ENCODE results near the gene DCLK2. TPM values are rescaled to one million over a fixed set of nuclear protein-coding genes. Genes with fewer than 3 reads are reported as not detected.

The DCLK2 gene
- total and polyA plus RNA-seq, 2 of the 8 experiments (the other 6 are each of a cell fraction or from before 2014, with no cell fraction given): 0.32 to 0.37 TPM

- H3K14ac ChIP-seq (ENCODE audit: insufficient read length): no peak overlapping the region
- H3K9me3 ChIP-seq (ENCODE audit: insufficient read depth in 2 of 2, low read depth in 1 of 2, low read length in 1 of 2): no peaks in the 10 kb centered on the region
- no peak overlapping the region for H3K18ac ChIP-seq (ENCODE audit: extremely low read depth, low read length)
- no peaks in the 10 kb centered on the region for H3K23me2 ChIP-seq (ENCODE audit: low read depth, low read length)
- H3K9ac ChIP-seq (replicated peaks in 1 of 4; ENCODE audit: extremely low read depth in 1 of 4, low read depth in 3 of 4, low read length in 3 of 4): no peak overlapping the region
- DNase-seq (ENCODE audit: low read depth in 1 of 2, low spot score in 2 of 2) (no peak), FAIRE-seq (no peak)
- no peak overlapping the region for H2BK15ac ChIP-seq (ENCODE audit: low read length)
- no peaks in the 10 kb centered on the region for H4K20me1 ChIP-seq (replicated peaks in 1 of 2; ENCODE audit: control insufficient read depth in 1 of 2, insufficient read depth in 2 of 2, low read length in 2 of 2)
- no peak for TF ChIP-seq EGR1 (IDR thresholded peaks at IDR 0.05; ENCODE audit: borderline replicate concordance, low read depth, low read length)
- TF ChIP-seq KDM1A (IDR thresholded peaks at IDR 0.05; ENCODE audit: borderline replicate concordance, low read length): no peak
- TF ChIP-seq BACH1 (IDR thresholded peaks at IDR 0.05; ENCODE audit: low read length): no peak
- no peak for TF ChIP-seq RNF2 (IDR thresholded peaks at IDR 0.05; ENCODE audit: borderline replicate concordance, low read depth, low read length, missing control alignments, poor library complexity, severe bottlenecking)
- no peak for TF ChIP-seq E2F6 (IDR thresholded peaks at IDR 0.05)
- no peak for TF ChIP-seq TBP (IDR thresholded peaks at IDR 0.05; ENCODE audit: low read depth, low read length)
- no peak for TF ChIP-seq RAD21 (IDR thresholded peaks at IDR 0.05 in 1 of 2, conservative IDR thresholded peaks at IDR 0.05 in 1 of 2; ENCODE audit: low read depth in 2 of 2, low read length in 2 of 2)
- TF ChIP-seq USF2 (IDR thresholded peaks at IDR 0.05; ENCODE audit: low read length): no peak
- TF ChIP-seq SIX5 (IDR thresholded peaks at IDR 0.05; ENCODE audit: low read depth, low read length): no peak
- H2AFZ ChIP-seq (ENCODE audit: low read length): no peak overlapping the region
- H3K36me3 ChIP-seq (ENCODE audit: control insufficient read depth in 2 of 4, insufficient read depth in 4 of 4, low read length in 3 of 4): no peaks in the 10 kb centered on the region
- no peak overlapping the region for H4K91ac ChIP-seq (replicated peaks; ENCODE audit: insufficient read length, low read length)
- WGBS, 2 experiments (ENCODE audit: extremely low coverage in 1 of 2, insufficient coverage in 1 of 2, insufficient read length in 1 of 2, insufficient replicate concordance in 2 of 2, low coverage in 1 of 2, low lambda C conversion rate in 2 of 2, missing lambda C conversion rate in 1 of 2): 95% methylated on average over 4 of the region's 4 CpGs; no CpG with 5 or more reads in 1 of the 2 experiments
- no peak overlapping the region for H3K27ac ChIP-seq (ENCODE audit: low read depth, low read length)
- H2BK12ac ChIP-seq (ENCODE audit: low read depth, low read length): no peak overlapping the region
- H2AK5ac ChIP-seq (ENCODE audit: low read depth, low read length): no peak overlapping the region
- H3K4me3 ChIP-seq (ENCODE audit: extremely low read depth in 1 of 4, insufficient read depth in 2 of 4, low read depth in 3 of 4, low read length in 4 of 4): no peak overlapping the region
- H3K4me1 ChIP-seq (replicated peaks in 1 of 4; ENCODE audit: control insufficient read depth in 3 of 4, insufficient read depth in 4 of 4, low read length in 3 of 4): no peaks in the 10 kb centered on the region
- ChIA-PET CTCF (ENCODE audit: partially characterized antibody) (no interaction called here), POLR2A (ENCODE audit: partially characterized antibody) (no interaction called here)
- no peak overlapping the region for H3K23ac ChIP-seq (ENCODE audit: insufficient read length)
- no peaks in the 10 kb centered on the region for H3K79me2 ChIP-seq (ENCODE audit: control insufficient read depth in 1 of 2, insufficient read depth in 2 of 2, low read length in 2 of 2)
- H3K27me3 ChIP-seq (replicated peaks in 1 of 4; ENCODE audit: control insufficient read depth in 3 of 4, extremely low read depth in 1 of 4, insufficient read depth in 3 of 4, low read length in 3 of 4): no peaks in the 10 kb centered on the region
- no peak overlapping the region for H2BK120ac ChIP-seq (replicated peaks; ENCODE audit: low read depth, low read length)
- H3K4me2 ChIP-seq (ENCODE audit: insufficient read depth in 1 of 2, low read depth in 2 of 2, low read length in 2 of 2): no peak overlapping the region
- H2BK5ac ChIP-seq (ENCODE audit: low read depth, low read length): no peak overlapping the region
- H3K4ac ChIP-seq (replicated peaks; ENCODE audit: insufficient read length, low read depth, low read length): no peak overlapping the region
- H3K79me1 ChIP-seq (ENCODE audit: low read depth, low read length): no peaks in the 10 kb centered on the region
- no peak overlapping the region for H2BK20ac ChIP-seq (ENCODE audit: low read length)
- no peak overlapping the region for H3K56ac ChIP-seq (replicated peaks; ENCODE audit: insufficient read length, low read depth, low read length)
- no peak overlapping the region for H4K5ac ChIP-seq (ENCODE audit: insufficient read length, low read depth, low read length)
- H4K8ac ChIP-seq (ENCODE audit: extremely low read depth, insufficient read depth, low read length): no peak overlapping the region
Measured at GRCh38 chr4:150070464-150071170, 7.6 kb upstream of the DCLK2 start.
